HG02870 (cell line): Measurements from ENCODE around the gene TMEM131.
"Not testable (repeated sequence)": the region's sequence is repeated elsewhere in the genome, so short reads cannot be mapped to it uniquely, and the experiment has no call there.

Experiments
- ATAC-seq: cut with Tn5 transposase; IDR thresholded peaks from one replicate; pipeline ENCODE4 v1.9.1; 2021; ENCODE audit warnings: mild to moderate bottlenecking, moderate library complexity; ENCODE audit not compliant: unreplicated experiment

The TMEM131 gene

GRCh38 chr2:97714084-97714949 is 281.4 kb downstream of the TMEM131 start:
- no peak for ATAC-seq

- ATAC-seq, result no peak
These were observed 282.3 kb downstream of the TMEM131 start, which contains the start of gene ZAP70 for GRCh38 chr2:97713296-97714083. Gene ZAP70 (plus strand): TSS chr2:97713576. CDS start chr2:97724037, 10,461 bp downstream.

- no peak for ATAC-seq
These were observed 283.0 kb downstream of the TMEM131 start for GRCh38 chr2:97712693-97713295.

GRCh38 chr2:97712175-97712574 is 283.6 kb downstream of the TMEM131 start:
- ATAC-seq, result not testable (repeated sequence)

GRCh38 chr2:97711394-97711711 is 284.4 kb downstream of the TMEM131 start:
- ATAC-seq, result no peak

GRCh38 chr2:97708608-97709007 is 287.1 kb downstream of the TMEM131 start:
- no peak for ATAC-seq

- no peak for ATAC-seq
These were observed 287.7 kb downstream of the TMEM131 start for GRCh38 chr2:97708048-97708380.

GRCh38 chr2:97707362-97708047 is 288.2 kb downstream of the TMEM131 start:
- no peak for ATAC-seq

- ATAC-seq, result no peak
These were observed 288.9 kb downstream of the TMEM131 start for GRCh38 chr2:97706708-97707345.
